Measurements from ENCODE around the gene EIF1.
A peak's percentile ranks its signal among the peaks of the same experiment; 100 is the strongest.
"Not testable (repeated sequence)": the region's sequence is repeated elsewhere in the genome, so short reads cannot be mapped to it uniquely, and the experiment has no call there.

Gene EIF1

GRCh38 chr17:41663451-41664171 lies 25.1 kb upstream of the EIF1 start:
- TF ChIP-seq GATA1 (IDR thresholded peaks at IDR 0.05; ENCODE audit: low read depth, low read length) (no peak), POLR2A (IDR thresholded peaks at IDR 0.05; ENCODE audit: low read length) (no peak)
- DNase-seq = peak in 1 of 2 experiments; percentile 23

GRCh38 chr17:41664172-41664457 lies 24.6 kb upstream of the EIF1 start:
- no peak for DNase-seq
- TF ChIP-seq POLR2A (IDR thresholded peaks at IDR 0.05; ENCODE audit: low read length) = no peak
- TF ChIP-seq GATA1 (IDR thresholded peaks at IDR 0.05; ENCODE audit: low read depth, low read length) = no peak

GRCh38 chr17:41664587-41665565 lies 23.8 kb upstream of the EIF1 start:
- no peak for TF ChIP-seq POLR2A (IDR thresholded peaks at IDR 0.05; ENCODE audit: low read length)
- TF ChIP-seq GATA1 (IDR thresholded peaks at IDR 0.05; ENCODE audit: low read depth, low read length) = no peak
- DNase-seq = peak in 1 of 2 experiments; percentile 14

GRCh38 chr17:41665566-41666236 lies 23.0 kb upstream of the EIF1 start:
- DNase-seq = peak; percentile 91 to 94
- TF ChIP-seq POLR2A (IDR thresholded peaks at IDR 0.05; ENCODE audit: low read length) (peak; percentile 62), GATA1 (IDR thresholded peaks at IDR 0.05; ENCODE audit: low read depth, low read length) (no peak)

- DNase-seq = peak in 1 of 2 experiments; percentile 67
- TF ChIP-seq GATA1 (IDR thresholded peaks at IDR 0.05; ENCODE audit: low read depth, low read length) (no peak), POLR2A (IDR thresholded peaks at IDR 0.05; ENCODE audit: low read length) (peak; percentile 44)
Observed at GRCh38 chr17:41666237-41666641, 22.4 kb upstream of the EIF1 start.

GRCh38 chr17:41666708-41667279 lies 21.9 kb upstream of the EIF1 start:
- no peak for TF ChIP-seq POLR2A (IDR thresholded peaks at IDR 0.05; ENCODE audit: low read length)
- no peak for TF ChIP-seq GATA1 (IDR thresholded peaks at IDR 0.05; ENCODE audit: low read depth, low read length)
- DNase-seq = peak; percentile 86 to 91

GRCh38 chr17:41667280-41668041 lies 21.2 kb upstream of the EIF1 start:
- no peak for DNase-seq
- TF ChIP-seq GATA1 (IDR thresholded peaks at IDR 0.05; ENCODE audit: low read depth, low read length) = no peak
- no peak for TF ChIP-seq POLR2A (IDR thresholded peaks at IDR 0.05; ENCODE audit: low read length)

GRCh38 chr17:41672153-41672552 lies 16.5 kb upstream of the EIF1 start:
- DNase-seq = no peak
- no peak for TF ChIP-seq POLR2A (IDR thresholded peaks at IDR 0.05; ENCODE audit: low read length)
- no peak for TF ChIP-seq GATA1 (IDR thresholded peaks at IDR 0.05; ENCODE audit: low read depth, low read length)

GRCh38 chr17:41675157-41676057 lies 13.3 kb upstream of the EIF1 start:
- not testable (repeated sequence) for DNase-seq

GRCh38 chr17:41676058-41676419 lies 12.6 kb upstream of the EIF1 start:
- no peak for DNase-seq
- TF ChIP-seq POLR2A (IDR thresholded peaks at IDR 0.05; ENCODE audit: low read length) (no peak), GATA1 (IDR thresholded peaks at IDR 0.05; ENCODE audit: low read depth, low read length) (no peak)

GRCh38 chr17:41678411-41678906 lies 10.2 kb upstream of the EIF1 start:
- TF ChIP-seq GATA1 (IDR thresholded peaks at IDR 0.05; ENCODE audit: low read depth, low read length) (no peak), POLR2A (IDR thresholded peaks at IDR 0.05; ENCODE audit: low read length) (peak; percentile 57)
- no peak for DNase-seq

Measured in erythroblast (primary cell).